Fibroblast of lung (primary cell): ENCODE data around the gene HAUS2.

Experiments
- CTCF ChIP-seq, 2 donors: IDR thresholded peaks in 1 of 2; conservative IDR thresholded peaks in 1 of 2; 1 replicate in 1 of 2; 2 replicates in 1 of 2; pipeline ENCODE4 v1.5.1; 2011 to 2012; ENCODE audit warnings: low read length in 2 of 2, control low read depth in 1 of 2, inconsistent platforms in 1 of 2, low read depth in 1 of 2, mild to moderate bottlenecking in 1 of 2
- EZH2 ChIP-seq: IDR thresholded peaks from 2 replicates; pipeline ENCODE4 v1.5.1; 2012; ENCODE audit warnings: low read length, control low read depth, mild to moderate bottlenecking; ENCODE audit errors: missing control alignments

- no peak for TF ChIP-seq CTCF (conservative IDR thresholded peaks at IDR 0.05 in 1 of 2, IDR thresholded peaks at IDR 0.05 in 1 of 2; ENCODE audit: low read depth in 1 of 2, low read length in 2 of 2)
- TF ChIP-seq EZH2, result no peak
Observed at GRCh38 chr15:42595626-42596240, 47.1 kb downstream of the HAUS2 start.
